ENCODE results near the gene GSK3A.

GSK3A gene

GRCh38 chr19:42203700-42204099, 38.7 kb downstream of the GSK3A start:
- Histone ChIP-seq H4K20me1 (ENCODE audit: insufficient read depth) (no peaks in the 10 kb centered on the region), H3K9ac (no peak overlapping the region), H3K4me1 (ENCODE audit: low read depth, poor library complexity, severe bottlenecking) (peaks cover 24% of the 10 kb centered on the region), H3K36me3 (ENCODE audit: insufficient read depth) (peaks cover 7% of the 10 kb centered on the region; the same call in 1 of the 2 replicates), H3K27me3 (ENCODE audit: insufficient read depth, low read depth) (no peaks in the 10 kb centered on the region), H3K4me3 (IDR thresholded peaks at IDR 0.05; ENCODE audit: insufficient read depth, low read depth, low read length) (no peak overlapping the region), H3K79me2 (ENCODE audit: insufficient read depth, low read depth) (no peaks in the 10 kb centered on the region), H3K27ac (no peak overlapping the region), H3K4me2 (no peak overlapping the region), H2AFZ (ENCODE audit: low read depth) (no peak overlapping the region)
- TF ChIP-seq CTCF (conservative IDR thresholded peaks at IDR 0.05; ENCODE audit: low read depth, low read length): no peak

GRCh38 chr19:42202290-42202880, 40.0 kb downstream of the GSK3A start:
- no peak overlapping the region for H3K9ac ChIP-seq
- no peak overlapping the region for H3K4me2 ChIP-seq
- H3K4me1 ChIP-seq (ENCODE audit: low read depth, poor library complexity, severe bottlenecking): peaks cover 24% of the 10 kb centered on the region
- H2AFZ ChIP-seq (ENCODE audit: low read depth): no peak overlapping the region
- no peaks in the 10 kb centered on the region for H3K27me3 ChIP-seq (ENCODE audit: insufficient read depth, low read depth)
- no peaks in the 10 kb centered on the region for H3K79me2 ChIP-seq (ENCODE audit: insufficient read depth, low read depth)
- H4K20me1 ChIP-seq (ENCODE audit: insufficient read depth): no peaks in the 10 kb centered on the region
- no peak overlapping the region for H3K27ac ChIP-seq
- no peak for TF ChIP-seq CTCF (conservative IDR thresholded peaks at IDR 0.05; ENCODE audit: low read depth, low read length)
- H3K36me3 ChIP-seq (ENCODE audit: insufficient read depth): peaks cover 10% of the 10 kb centered on the region; the same call in 1 of the 2 replicates
- H3K4me3 ChIP-seq (IDR thresholded peaks at IDR 0.05; ENCODE audit: insufficient read depth, low read depth, low read length): no peak overlapping the region

- no peak overlapping the region for H3K9ac ChIP-seq
- H3K4me3 ChIP-seq (IDR thresholded peaks at IDR 0.05; ENCODE audit: insufficient read depth, low read depth, low read length): no peak overlapping the region
Measured at GRCh38 chr19:42201489-42202289, 40.7 kb downstream of the GSK3A start.

GRCh38 chr19:42200116-42200715, 42.2 kb downstream of the GSK3A start:
- Histone ChIP-seq H3K4me2 (no peak overlapping the region), H3K4me1 (ENCODE audit: low read depth, poor library complexity, severe bottlenecking) (peaks cover 24% of the 10 kb centered on the region), H3K36me3 (ENCODE audit: insufficient read depth) (peaks cover 5% of the 10 kb centered on the region; the same call in 1 of the 2 replicates), H4K20me1 (ENCODE audit: insufficient read depth) (no peaks in the 10 kb centered on the region), H3K79me2 (ENCODE audit: insufficient read depth, low read depth) (no peaks in the 10 kb centered on the region), H3K9ac (no peak overlapping the region), H3K27ac (no peak overlapping the region), H2AFZ (ENCODE audit: low read depth) (no peak overlapping the region), H3K4me3 (IDR thresholded peaks at IDR 0.05; ENCODE audit: insufficient read depth, low read depth, low read length) (no peak overlapping the region), H3K27me3 (ENCODE audit: insufficient read depth, low read depth) (no peaks in the 10 kb centered on the region)
- no peak for TF ChIP-seq CTCF (conservative IDR thresholded peaks at IDR 0.05; ENCODE audit: low read depth, low read length)

More at GRCh38 chr19:42201489-42202289, 40.7 kb downstream of the GSK3A start:
- H4K20me1 ChIP-seq (ENCODE audit: insufficient read depth): no peaks in the 10 kb centered on the region
- H3K4me2 ChIP-seq: no peak overlapping the region
- H3K27ac ChIP-seq: no peak overlapping the region
- no peak overlapping the region for H2AFZ ChIP-seq (ENCODE audit: low read depth)
- no peaks in the 10 kb centered on the region for H3K27me3 ChIP-seq (ENCODE audit: insufficient read depth, low read depth)
- H3K4me1 ChIP-seq (ENCODE audit: low read depth, poor library complexity, severe bottlenecking): peaks cover 24% of the 10 kb centered on the region
- no peak for TF ChIP-seq CTCF (conservative IDR thresholded peaks at IDR 0.05; ENCODE audit: low read depth, low read length)
- peaks cover 10% of the 10 kb centered on the region; the same call in 1 of the 2 replicates for H3K36me3 ChIP-seq (ENCODE audit: insufficient read depth)
- no peaks in the 10 kb centered on the region for H3K79me2 ChIP-seq (ENCODE audit: insufficient read depth, low read depth)
